HL-60 (cell line): ENCODE data around the gene TMEM61.
A peak's percentile ranks its signal among the peaks of the same experiment; 100 is the strongest.

Source experiments
- DNase-seq, 2 experiments: peaks; one replicate each; pipeline ENCODE4 v3.0.0-alpha.2; 2010 to 2020; ENCODE audit warnings: low read depth in 1 of 2, low spot score in 1 of 2
- H3K27ac ChIP-seq: fragments of 250-450 bp; sonication (Bioruptor Pico); replicated peaks from 2 replicates; pipeline ENCODE4 v1.5.1; 2020; ENCODE audit warnings: mild to moderate bottlenecking, moderate library complexity
- H3K27me3 ChIP-seq: fragments of 250-450 bp; sonication (Bioruptor Pico); 2 replicates; pipeline ENCODE4 v1.5.1; 2021; ENCODE audit warnings: mild to moderate bottlenecking, moderate library complexity; ENCODE audit not compliant: insufficient read depth, poor library complexity, severe bottlenecking
- H3K4me3 ChIP-seq: replicated peaks from 2 replicates; pipeline ENCODE4 v1.5.1; 2011; ENCODE audit warnings: mild to moderate bottlenecking, control low read depth, low read length; ENCODE audit not compliant: insufficient read depth
- CTCF ChIP-seq: IDR thresholded peaks from one replicate; pipeline ENCODE4 v1.5.1; 2011; ENCODE audit warnings: low read length, control low read depth, inconsistent platforms; ENCODE audit not compliant: insufficient read depth
- GABPA ChIP-seq: IDR thresholded peaks from 2 replicates; pipeline ENCODE4 v1.6.1; 2012; ENCODE audit warnings: low read depth
- POLR2AphosphoS5 ChIP-seq: IDR thresholded peaks from 2 replicates; pipeline ENCODE4 v1.6.1; 2012; ENCODE audit warnings: low read depth
- REST ChIP-seq: IDR thresholded peaks from 2 replicates; pipeline ENCODE4 v1.6.1; 2012; ENCODE audit warnings: low read depth; ENCODE audit not compliant: insufficient replicate concordance
- SPI1 ChIP-seq: IDR thresholded peaks from 2 replicates; pipeline ENCODE4 v1.6.1; 2012; ENCODE audit warnings: low read depth, mild to moderate bottlenecking, borderline replicate concordance

The TMEM61 gene

GRCh38 chr1:54965624-54966340, 14.6 kb upstream of the TMEM61 start:
- peak overlapping the region; percentile 73 for H3K27ac ChIP-seq
- H3K27me3 ChIP-seq, result no peaks in the 10 kb centered on the region
- DNase-seq, result peak; percentile 93 to 97
- TF ChIP-seq POLR2AphosphoS5, result peak; percentile 58; the same call in 1 of the 2 replicates
- TF ChIP-seq SPI1, result peak; percentile 61; the same call in 1 of the 2 replicates
- no peak for TF ChIP-seq CTCF
- peak overlapping the region; percentile 19; the same call in 1 of the 2 replicates for H3K4me3 ChIP-seq

- no peak overlapping the region for H3K4me3 ChIP-seq
- H3K27ac ChIP-seq, result no peak overlapping the region
- no peaks in the 10 kb centered on the region for H3K27me3 ChIP-seq
- TF ChIP-seq GABPA (no peak), POLR2AphosphoS5 (no peak), SPI1 (no peak), REST (no peak), CTCF (no peak)
- no peak for DNase-seq
These were observed 13.1 kb upstream of the TMEM61 start for GRCh38 chr1:54967372-54967771.

- no peak for TF ChIP-seq REST
- TF ChIP-seq GABPA, result no peak
- TF ChIP-seq POLR2AphosphoS5, result no peak
- TF ChIP-seq SPI1, result no peak
- TF ChIP-seq CTCF, result no peak
- H3K27me3 ChIP-seq, result no peaks in the 10 kb centered on the region
- DNase-seq, result no peak
- no peak overlapping the region for H3K4me3 ChIP-seq
- H3K27ac ChIP-seq, result no peak overlapping the region
These were observed 11.9 kb upstream of the TMEM61 start for GRCh38 chr1:54968551-54968950.

- Histone ChIP-seq H3K4me3 (no peak overlapping the region), H3K27ac (no peak overlapping the region), H3K27me3 (peaks cover 3% of the 10 kb centered on the region)
- no peak for TF ChIP-seq CTCF
- TF ChIP-seq POLR2AphosphoS5, result no peak
- no peak for TF ChIP-seq SPI1
- no peak for TF ChIP-seq REST
- TF ChIP-seq GABPA, result no peak
- no peak for DNase-seq
These were observed 10.5 kb upstream of the TMEM61 start for GRCh38 chr1:54969879-54970278.
